GM23248 (cell line): ENCODE measurements around the gene TRAK1.

Experiments
- EZH2 ChIP-seq: fragments of 200-600 bp; sonication (generic); IDR thresholded peaks from 2 replicates; pipeline ENCODE4 v1.6.1; 2018; ENCODE audit warnings: antibody characterized with exemption, mild to moderate bottlenecking; ENCODE audit not compliant: insufficient read depth, poor library complexity, severe bottlenecking
- EZH2phosphoT487 ChIP-seq: fragments of 200-600 bp; sonication (generic); IDR thresholded peaks from 2 replicates; pipeline ENCODE4 v1.6.1; 2018; ENCODE audit warnings: antibody characterized with exemption, moderate library complexity, mild to moderate bottlenecking, low read depth; ENCODE audit not compliant: insufficient read depth

DNA sequence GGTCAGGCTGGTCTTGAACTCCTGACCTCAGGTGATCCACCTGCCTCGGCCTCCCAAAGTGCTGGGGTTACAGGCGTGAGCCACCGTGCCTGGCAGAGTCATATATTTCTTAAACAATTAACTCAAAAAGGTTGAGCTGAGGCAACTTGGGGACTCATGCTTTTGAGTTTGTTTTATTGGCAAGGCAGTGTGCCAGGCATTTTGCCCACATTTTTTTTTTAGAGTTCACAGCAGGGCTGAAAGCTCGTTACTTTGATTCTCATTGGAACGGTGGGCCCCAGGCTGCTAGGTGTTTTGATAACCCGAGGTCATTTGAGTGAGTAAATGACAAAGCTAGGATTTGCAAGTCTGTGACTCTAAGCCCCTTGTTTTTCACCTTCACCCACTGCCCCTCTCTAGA, 98.6 kb downstream of the TRAK1 start:
- no peak for TF ChIP-seq EZH2
- TF ChIP-seq EZH2phosphoT487: no peak
